Mucosa of stomach (tissue), 1 donor: ENCODE data around the gene KLF4.

ENCODE experiments used
- H3K27me3 ChIP-seq: one replicate; pipeline ENCODE4 v1.7.0; 2013; ENCODE audit warnings: mild to moderate bottlenecking, low read length; ENCODE audit not compliant: control insufficient read depth, insufficient read depth
- H3K36me3 ChIP-seq: one replicate; pipeline ENCODE4 v1.7.0; 2013; ENCODE audit warnings: low read length; ENCODE audit not compliant: control insufficient read depth, insufficient read depth
- H3K4me1 ChIP-seq: one replicate; pipeline ENCODE4 v1.7.0; 2013; ENCODE audit warnings: mild to moderate bottlenecking, low read length; ENCODE audit not compliant: control insufficient read depth, insufficient read depth
- H3K4me3 ChIP-seq: one replicate; pipeline ENCODE4 v1.7.0; 2013; ENCODE audit warnings: low read length
- H3K9ac ChIP-seq: one replicate; pipeline ENCODE4 v1.7.0; 2013; ENCODE audit warnings: mild to moderate bottlenecking, low read length, moderate library complexity
- H3K9me3 ChIP-seq: one replicate; pipeline ENCODE4 v1.7.0; 2013; ENCODE audit warnings: mild to moderate bottlenecking, low read length, moderate library complexity; ENCODE audit not compliant: control insufficient read depth
- donor health status: Pancreatic carcinoma.

Gene KLF4

GRCh38 chr9:107484117-107484723 is 5.3 kb downstream of the KLF4 start:
- no peak overlapping the region for H3K4me3 ChIP-seq
- H3K27me3 ChIP-seq: no peaks in the 10 kb centered on the region
- H3K36me3 ChIP-seq: peaks cover 26% of the 10 kb centered on the region
- no peaks in the 10 kb centered on the region for H3K4me1 ChIP-seq
- H3K9ac ChIP-seq: peak overlapping the region; percentile 96
- H3K9me3 ChIP-seq: no peaks in the 10 kb centered on the region

- Histone ChIP-seq H3K36me3 (peaks cover 26% of the 10 kb centered on the region), H3K4me1 (no peaks in the 10 kb centered on the region), H3K9ac (peak overlapping the region; percentile 38), H3K9me3 (no peaks in the 10 kb centered on the region), H3K27me3 (no peaks in the 10 kb centered on the region), H3K4me3 (no peak overlapping the region)
Observed at GRCh38 chr9:107483666-107484065, 5.9 kb downstream of the KLF4 start.

- Histone ChIP-seq H3K27me3 (no peaks in the 10 kb centered on the region), H3K4me1 (peaks cover 6% of the 10 kb centered on the region), H3K9me3 (no peaks in the 10 kb centered on the region), H3K9ac (peak overlapping the region; percentile 48), H3K4me3 (peak overlapping the region; percentile 22), H3K36me3 (peaks cover 9% of the 10 kb centered on the region)
Observed at GRCh38 chr9:107481035-107481434, 8.5 kb downstream of the KLF4 start.

DNA sequence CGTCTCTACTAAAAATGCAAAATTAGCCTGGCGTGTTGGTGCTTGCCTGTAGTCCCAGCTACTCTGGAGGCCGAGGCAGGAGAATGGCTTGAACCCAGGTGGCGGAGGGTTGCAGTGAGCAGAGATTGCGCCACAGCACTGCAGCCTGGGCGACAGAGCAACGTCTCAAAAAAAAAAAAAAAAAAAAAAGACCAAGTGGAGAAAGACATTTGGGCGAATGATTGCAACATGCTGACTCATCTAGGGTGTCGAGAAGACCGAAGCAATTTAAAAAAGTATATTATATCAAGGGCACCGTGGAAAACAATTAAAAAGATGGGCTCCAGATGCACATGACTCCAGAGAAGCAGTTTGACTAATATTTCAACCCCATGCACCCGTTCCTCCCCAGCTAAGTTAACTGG is 9.2 kb downstream of the KLF4 start:
- H3K9me3 ChIP-seq: no peaks in the 10 kb centered on the region
- peaks cover 6% of the 10 kb centered on the region for H3K4me1 ChIP-seq
- peak overlapping the region; percentile 48 for H3K9ac ChIP-seq
- H3K4me3 ChIP-seq: peak overlapping the region; percentile 22
- peaks cover 6% of the 10 kb centered on the region for H3K36me3 ChIP-seq
- no peaks in the 10 kb centered on the region for H3K27me3 ChIP-seq

GRCh38 chr9:107478805-107479204 is 10.8 kb downstream of the KLF4 start:
- H3K27me3 ChIP-seq: no peaks in the 10 kb centered on the region
- H3K4me1 ChIP-seq: peaks cover 6% of the 10 kb centered on the region
- no peak overlapping the region for H3K9ac ChIP-seq
- no peak overlapping the region for H3K4me3 ChIP-seq
- H3K9me3 ChIP-seq: no peaks in the 10 kb centered on the region
- H3K36me3 ChIP-seq: no peaks in the 10 kb centered on the region

DNA sequence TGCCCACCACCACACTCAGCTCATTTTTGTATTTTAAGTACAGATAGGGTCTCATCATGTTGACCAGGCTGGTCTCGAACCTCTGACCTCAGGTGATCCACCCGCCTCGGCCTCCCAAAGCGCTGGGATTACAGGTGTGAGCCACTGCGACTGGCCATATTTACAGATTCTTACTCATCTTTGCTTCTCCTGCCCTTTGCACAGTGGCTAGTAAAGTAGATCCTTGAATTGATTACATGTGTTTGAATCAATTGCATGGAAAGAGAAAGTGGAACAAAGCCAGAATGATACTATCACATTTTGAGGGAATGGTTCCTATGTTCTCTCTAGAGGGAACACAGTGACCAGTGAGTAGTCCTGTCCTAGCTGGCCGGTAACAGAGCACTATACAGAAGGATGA is 15.4 kb downstream of the KLF4 start:
- Histone ChIP-seq H3K27me3 (no peaks in the 10 kb centered on the region), H3K9ac (no peak overlapping the region), H3K9me3 (no peaks in the 10 kb centered on the region), H3K4me1 (peaks cover 6% of the 10 kb centered on the region), H3K4me3 (no peak overlapping the region), H3K36me3 (no peaks in the 10 kb centered on the region)

GRCh38 chr9:107472581-107473340 is 16.8 kb downstream of the KLF4 start:
- Histone ChIP-seq H3K27me3 (no peaks in the 10 kb centered on the region), H3K9me3 (no peaks in the 10 kb centered on the region), H3K4me1 (no peaks in the 10 kb centered on the region), H3K4me3 (no peak overlapping the region), H3K36me3 (no peaks in the 10 kb centered on the region), H3K9ac (no peak overlapping the region)

DNA sequence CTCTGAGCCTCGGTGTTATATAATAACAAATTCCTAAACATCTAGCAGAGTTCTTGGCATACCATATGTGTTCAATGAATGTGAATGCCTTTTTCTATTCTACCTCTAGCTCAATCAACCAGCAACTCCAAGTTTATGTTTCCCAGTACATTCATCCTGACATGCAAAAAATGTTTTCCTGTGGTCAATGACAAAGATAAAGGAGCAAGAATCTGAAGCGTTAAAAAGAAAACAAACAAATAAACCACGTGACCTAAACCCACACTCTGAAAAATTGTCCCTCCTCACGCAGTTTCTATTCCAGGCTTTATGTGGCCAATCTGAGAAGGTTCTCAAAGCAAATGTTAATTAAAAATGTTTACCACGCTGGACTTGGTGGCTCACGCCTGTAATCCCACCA is 18.0 kb downstream of the KLF4 start:
- no peaks in the 10 kb centered on the region for H3K4me1 ChIP-seq
- H3K27me3 ChIP-seq: no peaks in the 10 kb centered on the region
- no peaks in the 10 kb centered on the region for H3K36me3 ChIP-seq
- H3K9ac ChIP-seq: no peak overlapping the region
- H3K9me3 ChIP-seq: no peaks in the 10 kb centered on the region
- no peak overlapping the region for H3K4me3 ChIP-seq

GRCh38 chr9:107467416-107467815 is 22.2 kb downstream of the KLF4 start:
- Histone ChIP-seq H3K4me3 (no peak overlapping the region), H3K4me1 (peaks cover 5% of the 10 kb centered on the region), H3K27me3 (peaks cover 5% of the 10 kb centered on the region), H3K9ac (no peak overlapping the region), H3K36me3 (no peaks in the 10 kb centered on the region), H3K9me3 (no peaks in the 10 kb centered on the region)

GRCh38 chr9:107466826-107467225 is 22.7 kb downstream of the KLF4 start:
- Histone ChIP-seq H3K36me3 (no peaks in the 10 kb centered on the region), H3K4me1 (peaks cover 5% of the 10 kb centered on the region), H3K9me3 (no peaks in the 10 kb centered on the region), H3K9ac (no peak overlapping the region), H3K27me3 (peaks cover 5% of the 10 kb centered on the region), H3K4me3 (no peak overlapping the region)

GRCh38 chr9:107465467-107466451 is 23.8 kb downstream of the KLF4 start:
- Histone ChIP-seq H3K27me3 (peaks cover 5% of the 10 kb centered on the region), H3K9me3 (no peaks in the 10 kb centered on the region), H3K9ac (peak overlapping the region; percentile 68), H3K4me3 (peak overlapping the region; percentile 32), H3K36me3 (no peaks in the 10 kb centered on the region), H3K4me1 (peaks cover 5% of the 10 kb centered on the region)

- no peaks in the 10 kb centered on the region for H3K9me3 ChIP-seq
- peaks cover 8% of the 10 kb centered on the region for H3K4me1 ChIP-seq
Observed at GRCh38 chr9:107464516-107464915, 25.1 kb downstream of the KLF4 start.

More at GRCh38 chr9:107464516-107464915, 25.1 kb downstream of the KLF4 start:
- H3K36me3 ChIP-seq: no peaks in the 10 kb centered on the region
- H3K27me3 ChIP-seq: peaks cover 5% of the 10 kb centered on the region
- H3K4me3 ChIP-seq: no peak overlapping the region
- H3K9ac ChIP-seq: no peak overlapping the region
